Measurements from ENCODE around the gene NRF1.
"Not testable (repeated sequence)": the region's sequence is repeated elsewhere in the genome, so short reads cannot be mapped to it uniquely, and the experiment has no call there.

The NRF1 gene

DNA sequence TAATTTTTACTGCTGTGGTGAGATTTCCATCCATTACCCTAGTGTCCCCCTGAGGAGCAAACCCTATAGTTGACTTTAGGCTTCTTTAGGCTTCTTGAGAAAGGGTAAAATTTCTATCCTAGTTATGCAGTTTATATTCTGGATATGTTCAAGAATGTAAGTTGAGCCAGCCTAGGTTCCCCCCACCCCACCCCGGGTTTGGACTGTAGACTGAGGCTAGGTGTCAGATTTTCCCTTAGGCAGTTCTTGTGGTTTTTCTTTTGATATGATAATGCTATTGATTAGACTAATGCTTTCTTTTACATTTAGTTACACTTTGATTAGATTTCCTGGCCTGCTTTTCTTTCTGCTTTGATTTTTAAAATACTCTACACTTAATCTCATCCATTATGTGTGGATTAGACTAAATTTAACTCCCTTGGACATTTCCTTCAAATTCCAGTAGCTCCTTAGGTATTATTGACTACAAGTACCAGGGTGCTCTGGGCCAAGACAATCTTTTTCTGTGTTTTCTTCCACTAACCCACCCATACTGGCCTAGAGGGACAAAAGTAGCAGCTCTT is 37.7 kb downstream of the NRF1 start:
- DNase-seq: no peak

DNA sequence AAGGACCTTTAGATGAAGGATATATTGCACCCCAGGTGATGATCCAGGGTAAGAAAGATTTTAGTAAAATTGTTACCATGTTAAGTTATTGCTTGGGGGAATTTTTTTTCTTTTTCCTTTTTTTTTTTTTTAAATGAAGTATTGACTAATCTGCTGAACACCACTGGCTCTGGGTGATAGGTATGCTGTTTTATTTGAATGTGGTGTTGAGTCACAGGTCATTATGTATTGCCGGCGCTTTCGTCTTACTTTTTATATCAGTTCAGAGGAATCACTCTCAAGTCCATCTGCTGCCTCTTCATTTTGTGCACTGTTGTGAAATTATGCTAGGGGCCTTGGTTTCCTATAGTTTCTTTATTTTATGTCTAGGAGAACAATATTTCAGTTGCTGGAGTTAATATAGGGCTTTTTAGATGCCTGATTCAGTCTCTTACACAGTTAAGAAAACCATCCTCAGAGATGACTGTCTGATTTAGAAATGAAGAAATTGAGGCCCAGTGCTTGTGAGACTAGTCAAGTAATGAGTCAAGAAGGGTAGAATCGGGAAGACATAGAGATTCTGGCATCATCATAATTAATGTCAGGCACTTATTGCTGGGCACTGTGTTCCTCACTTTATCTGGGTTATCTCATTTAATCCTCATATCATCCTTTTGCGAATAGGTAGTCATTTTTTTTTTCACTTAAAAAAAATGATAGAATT is 38.7 kb downstream of the NRF1 start:
- DNase-seq: no peak

DNA sequence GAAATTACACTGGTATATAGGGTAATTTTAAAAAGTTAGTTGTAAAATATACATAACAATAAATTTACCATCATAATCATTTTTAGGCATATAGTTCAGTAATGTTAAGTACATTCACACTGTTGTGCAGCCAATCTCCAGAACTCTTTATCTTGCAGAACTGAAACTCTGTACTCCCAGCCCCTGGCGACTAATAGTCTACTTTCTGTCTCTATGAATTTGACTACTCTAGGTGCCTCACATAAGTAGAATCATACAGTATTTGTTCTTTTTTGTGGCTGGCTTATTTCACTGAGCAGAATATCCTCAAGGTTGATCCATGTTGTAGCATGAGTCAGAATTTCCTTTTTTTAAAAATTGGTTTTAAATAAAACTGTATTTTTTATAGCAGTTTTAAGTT is 41.4 kb downstream of the NRF1 start:
- DNase-seq: no peak

DNA sequence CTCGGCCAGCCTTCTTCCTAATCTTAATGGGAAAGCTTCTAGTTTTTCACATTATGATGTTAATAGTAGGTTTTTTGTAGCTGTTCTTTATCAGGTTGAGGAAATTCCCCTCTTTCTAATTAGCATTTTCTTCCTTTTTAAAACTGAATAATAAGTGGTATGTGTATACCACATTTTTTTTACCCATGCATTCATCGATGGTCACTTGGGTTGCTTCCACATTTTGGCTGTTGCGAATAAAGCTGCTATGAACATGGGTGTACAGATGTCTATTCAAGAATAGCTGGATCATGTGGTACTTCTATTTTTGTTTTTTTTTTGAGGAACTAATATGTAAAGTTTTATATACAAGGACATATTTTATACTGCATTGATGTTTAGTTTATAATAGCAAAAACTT is 44.3 kb downstream of the NRF1 start:
- no peak for DNase-seq

DNA sequence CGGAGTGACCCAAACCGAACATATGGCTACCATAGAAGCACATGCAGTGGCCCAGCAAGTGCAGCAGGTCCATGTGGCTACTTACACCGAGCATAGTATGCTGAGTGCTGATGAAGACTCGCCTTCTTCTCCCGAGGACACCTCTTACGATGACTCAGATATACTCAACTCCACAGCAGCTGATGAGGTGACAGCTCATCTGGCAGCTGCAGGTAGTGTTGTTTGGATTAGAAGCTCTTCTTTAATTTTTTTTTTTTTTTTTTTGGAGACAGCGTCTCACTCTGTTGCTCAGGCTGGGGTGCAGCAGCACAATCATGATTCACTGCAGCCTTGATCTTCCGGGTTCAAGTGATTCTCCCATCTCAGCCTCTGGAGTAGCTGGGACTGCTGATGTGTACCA is 45.8 kb downstream of the NRF1 start:
- no peak for DNase-seq

DNA sequence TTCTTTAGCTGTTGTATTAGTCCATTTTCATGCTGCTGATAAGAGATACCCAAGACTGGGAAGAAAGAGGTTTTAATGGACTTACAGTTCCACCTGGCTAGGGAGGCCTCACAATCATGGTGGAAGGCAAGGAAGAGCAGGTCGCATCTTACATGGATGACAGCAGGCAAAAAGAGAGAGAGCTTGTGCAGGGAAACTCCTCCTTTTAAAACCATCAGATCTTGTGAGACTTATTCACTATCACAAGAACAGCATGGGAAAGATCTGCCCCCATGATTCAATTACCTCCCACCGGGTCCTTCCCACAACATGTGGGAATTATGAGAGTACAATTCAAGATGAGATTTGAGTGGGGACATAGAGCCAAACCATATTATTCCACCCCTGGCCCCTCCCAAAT is 48.4 kb downstream of the NRF1 start:
- not testable (repeated sequence) for DNase-seq

DNA sequence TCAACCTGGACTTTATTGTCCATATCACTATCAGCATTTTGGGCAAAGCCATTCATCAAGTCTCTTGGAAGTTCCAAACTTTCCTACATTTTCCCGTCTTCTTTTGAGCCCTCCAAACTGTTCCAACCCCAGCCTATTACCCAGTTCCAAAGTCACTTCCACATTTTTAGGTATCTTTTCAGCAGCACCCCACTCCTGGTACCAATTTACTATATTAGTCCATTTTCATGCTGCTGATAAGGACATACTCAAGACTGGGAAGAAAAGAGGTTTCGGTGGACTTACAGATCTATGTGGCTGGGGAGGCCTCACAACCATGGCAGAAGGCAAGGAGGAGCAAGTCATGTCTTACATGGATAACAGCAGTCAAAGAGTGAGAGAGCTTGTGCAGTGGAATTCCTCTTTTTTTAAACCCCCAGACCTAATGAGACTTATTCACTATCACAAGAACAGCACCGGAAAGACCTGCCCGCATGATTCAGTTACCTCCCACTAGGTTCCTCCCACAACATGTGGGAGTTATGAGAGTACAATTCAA is 50.2 kb downstream of the NRF1 start:
- DNase-seq: no peak

DNA sequence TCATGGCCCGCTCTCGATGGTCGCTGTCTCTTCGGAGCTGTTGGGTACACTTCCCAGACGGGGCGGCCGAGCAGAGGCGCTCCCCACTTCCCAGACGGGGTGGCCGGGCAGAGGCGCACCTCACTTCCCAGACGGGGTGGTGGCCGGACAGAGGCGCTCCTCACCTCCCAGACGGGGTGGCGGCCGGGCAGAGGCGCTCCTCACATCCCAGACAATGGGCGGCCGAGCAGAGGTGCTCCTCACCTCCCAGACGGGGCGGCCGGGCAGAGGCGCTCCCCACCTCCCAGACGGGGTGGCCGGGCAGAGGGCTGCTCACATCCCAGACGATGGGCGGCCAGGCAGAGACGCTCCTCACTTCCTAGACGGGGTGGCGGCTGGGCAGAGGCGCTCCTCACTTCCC is 51.7 kb downstream of the NRF1 start:
- not testable (repeated sequence) for DNase-seq

DNA sequence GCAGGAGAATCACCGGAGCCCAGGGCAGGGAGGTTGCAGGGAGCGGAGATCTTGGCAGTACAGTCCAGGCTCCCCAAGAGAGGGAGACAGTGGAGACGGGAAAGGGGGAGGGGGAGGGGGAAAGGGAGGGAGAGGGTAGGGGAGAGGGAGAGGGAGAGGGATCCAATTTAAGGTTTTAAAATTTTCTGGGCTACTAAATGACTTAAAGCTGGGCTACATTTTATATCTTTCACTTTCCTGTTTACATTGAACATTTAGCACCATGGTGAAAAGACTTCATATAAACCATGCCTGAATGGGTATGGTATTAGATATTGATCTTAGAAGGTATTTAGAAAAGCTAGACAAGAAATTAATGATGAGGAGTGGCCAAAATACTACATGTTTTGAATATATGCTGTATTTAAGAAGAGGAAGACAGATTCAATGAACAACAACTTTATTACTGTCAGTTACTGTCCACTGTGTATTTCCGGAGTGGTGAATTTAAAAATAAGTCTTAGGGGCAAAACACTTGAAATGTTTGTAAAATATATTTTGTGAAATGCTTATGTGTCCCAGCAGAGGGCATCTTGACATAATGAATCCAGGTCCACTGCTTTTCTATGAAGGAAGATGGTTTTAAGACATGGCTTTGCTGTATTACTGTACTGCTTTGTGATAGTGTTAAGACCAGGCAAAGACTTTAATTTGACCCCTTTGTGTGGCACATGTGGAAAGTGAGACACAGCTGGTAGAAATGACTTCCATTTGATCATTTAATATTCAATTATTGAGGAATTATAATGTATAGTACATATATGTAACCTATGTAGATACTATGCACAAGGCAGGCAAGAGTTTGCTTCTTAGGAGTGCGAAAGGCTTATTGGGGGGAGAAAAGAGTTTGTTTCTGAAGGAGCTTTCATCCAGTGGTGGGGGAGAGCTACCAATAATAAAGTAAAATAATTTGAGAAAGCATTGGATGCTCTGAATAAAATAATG is 52.8 kb downstream of the NRF1 start:
- DNase-seq: no peak

DNA sequence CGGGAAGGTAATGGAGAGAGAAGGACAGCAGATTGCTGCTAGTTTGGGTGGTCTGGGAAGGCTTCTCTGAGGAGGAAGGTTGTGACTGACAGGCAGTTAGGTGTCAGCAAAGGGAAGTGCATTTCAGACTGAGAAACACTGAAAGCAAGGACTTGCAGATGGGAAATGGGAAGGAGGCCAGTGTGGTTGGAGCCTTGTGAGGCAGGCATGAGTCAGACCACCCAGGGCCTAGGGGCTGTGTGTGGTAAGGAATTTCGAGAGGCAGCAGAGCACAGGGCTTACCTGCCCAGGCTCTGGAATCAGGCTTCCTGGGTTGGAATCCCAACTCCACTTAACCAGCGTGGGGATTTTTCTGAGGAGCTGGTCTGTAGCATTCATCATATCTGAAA is 53.5 kb downstream of the NRF1 start:
- DNase-seq: no peak

DNA sequence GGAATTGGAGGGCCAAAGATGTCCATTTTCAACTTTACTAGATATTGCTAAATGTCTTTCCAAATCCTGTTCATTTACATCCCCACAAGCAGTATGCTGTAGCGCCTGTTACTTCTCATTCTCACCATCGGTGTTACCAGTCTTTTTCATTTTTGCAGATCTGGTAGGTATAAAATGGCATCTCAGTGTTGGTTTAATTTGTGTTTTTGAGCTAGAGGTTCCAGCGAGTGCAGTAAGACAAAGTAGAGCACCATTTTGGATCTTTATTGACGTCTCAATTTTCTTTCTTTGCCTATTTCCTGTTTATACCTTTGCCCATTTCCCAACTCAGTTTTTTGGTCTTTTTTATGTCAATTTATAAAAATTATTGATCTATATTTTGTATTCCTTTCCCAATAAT is 55.6 kb downstream of the NRF1 start:
- no peak for DNase-seq

DNA sequence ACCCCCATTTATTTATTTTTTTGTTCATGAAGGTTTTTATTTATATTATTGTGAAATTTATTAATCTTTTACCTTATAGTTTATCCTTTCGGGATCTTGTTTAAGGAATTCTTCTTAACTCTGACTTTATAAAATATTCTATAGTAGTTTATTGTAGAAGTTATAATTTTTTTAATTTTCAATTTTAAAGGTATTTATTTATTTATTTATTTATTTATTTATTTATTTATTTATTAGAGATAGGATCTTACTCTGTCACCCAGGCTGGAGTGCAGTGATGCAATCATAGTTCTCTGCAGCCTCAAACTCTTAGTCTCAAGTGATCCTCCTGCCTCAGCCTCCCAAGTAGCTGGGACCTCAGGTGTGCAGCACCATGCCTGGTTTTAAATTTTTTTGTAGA is 56.0 kb downstream of the NRF1 start:
- no peak for DNase-seq

DNA sequence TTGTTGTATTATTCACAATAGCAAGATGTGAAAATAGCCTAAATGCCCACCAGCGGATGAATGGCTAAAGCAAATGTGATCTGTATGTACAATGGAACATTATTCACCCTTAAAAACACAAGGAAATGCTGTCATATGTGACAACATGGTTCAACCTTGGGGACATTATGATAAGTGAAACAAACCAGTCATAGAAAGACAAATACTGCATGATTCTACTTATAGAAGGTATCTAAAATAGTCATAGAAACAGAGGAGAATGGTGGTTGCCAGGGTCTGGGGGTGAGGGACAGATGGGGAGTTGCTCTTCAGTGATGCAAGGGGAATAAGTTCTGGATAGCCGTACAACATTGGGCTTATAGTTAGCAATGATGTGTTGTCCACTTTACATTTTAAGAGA is 58.4 kb downstream of the NRF1 start:
- no peak for DNase-seq

DNA sequence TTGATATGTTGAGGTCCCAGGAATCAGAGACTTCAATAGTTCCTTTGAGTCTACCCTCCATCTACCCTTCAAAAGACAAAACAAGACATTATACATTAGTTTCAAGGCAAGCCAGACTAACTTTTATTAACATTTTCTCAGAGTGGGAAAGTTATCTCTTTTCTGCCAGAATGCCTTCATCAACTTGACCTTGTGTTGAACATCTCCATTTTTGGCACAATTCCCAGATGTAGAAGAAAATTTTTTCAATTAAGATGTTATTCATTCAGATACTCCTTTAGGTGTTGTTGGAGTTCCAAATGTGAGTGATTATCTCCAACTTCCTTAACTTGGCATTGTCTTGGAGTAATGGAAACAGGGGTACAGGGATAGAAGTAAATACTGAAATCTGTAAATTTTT is 59.1 kb downstream of the NRF1 start:
- DNase-seq: no peak

DNA sequence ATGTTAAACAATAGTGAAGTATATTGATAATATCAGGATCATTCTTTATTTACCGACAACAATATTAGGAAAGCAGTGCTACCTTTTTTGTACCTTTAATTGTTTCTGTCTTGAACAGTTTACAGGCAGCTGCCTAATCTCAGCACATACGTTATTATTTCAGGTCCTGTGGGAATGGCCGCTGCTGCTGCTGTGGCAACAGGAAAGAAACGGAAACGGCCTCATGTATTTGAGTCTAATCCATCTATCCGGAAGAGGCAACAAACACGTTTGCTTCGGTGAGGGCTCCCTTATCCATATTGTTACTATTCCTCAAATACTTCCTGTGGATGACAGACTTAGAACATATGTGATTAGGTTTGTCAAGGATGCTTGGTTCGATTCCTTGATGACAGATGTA is 59.7 kb downstream of the NRF1 start:
- no peak for DNase-seq

DNA sequence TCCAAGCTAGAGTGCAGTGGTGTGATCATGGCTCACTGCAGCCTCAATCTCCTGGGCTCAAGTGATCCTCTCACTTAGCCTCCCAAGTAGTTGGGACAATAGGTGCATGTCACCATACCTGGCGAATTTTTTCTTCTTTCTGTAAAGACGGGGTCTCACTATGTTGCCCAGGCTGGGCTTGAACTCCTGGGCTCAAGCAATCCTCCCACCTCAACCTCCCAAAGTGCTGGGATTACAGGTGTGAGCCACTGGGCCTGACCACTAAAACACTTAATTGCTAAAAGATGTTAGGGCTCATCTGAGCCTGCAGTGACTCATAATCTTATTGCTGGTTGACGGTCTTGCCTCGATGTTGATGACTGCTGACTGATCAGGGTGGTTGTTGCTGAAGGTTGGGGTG is 63.0 kb downstream of the NRF1 start:
- DNase-seq: not testable (repeated sequence)

DNA sequence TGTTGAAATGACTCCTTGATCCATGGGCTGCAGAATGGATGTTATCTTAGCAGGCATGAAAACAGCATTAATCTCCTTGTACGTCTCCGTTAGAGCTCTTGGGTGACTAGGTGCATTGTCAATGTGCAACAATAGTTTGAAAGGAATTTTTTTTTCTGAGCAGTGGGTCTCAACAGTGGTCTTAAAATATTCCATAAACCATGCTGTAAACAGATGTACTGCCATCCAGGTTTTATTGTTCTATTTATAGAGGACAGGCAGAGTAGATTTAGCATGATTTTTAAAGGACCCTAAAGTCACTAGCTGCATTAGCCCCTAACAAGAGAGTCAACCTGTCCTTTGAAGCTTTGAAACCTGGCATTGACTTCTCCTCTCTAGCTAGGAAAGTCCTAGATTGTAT is 64.0 kb downstream of the NRF1 start:
- DNase-seq: no peak

DNA sequence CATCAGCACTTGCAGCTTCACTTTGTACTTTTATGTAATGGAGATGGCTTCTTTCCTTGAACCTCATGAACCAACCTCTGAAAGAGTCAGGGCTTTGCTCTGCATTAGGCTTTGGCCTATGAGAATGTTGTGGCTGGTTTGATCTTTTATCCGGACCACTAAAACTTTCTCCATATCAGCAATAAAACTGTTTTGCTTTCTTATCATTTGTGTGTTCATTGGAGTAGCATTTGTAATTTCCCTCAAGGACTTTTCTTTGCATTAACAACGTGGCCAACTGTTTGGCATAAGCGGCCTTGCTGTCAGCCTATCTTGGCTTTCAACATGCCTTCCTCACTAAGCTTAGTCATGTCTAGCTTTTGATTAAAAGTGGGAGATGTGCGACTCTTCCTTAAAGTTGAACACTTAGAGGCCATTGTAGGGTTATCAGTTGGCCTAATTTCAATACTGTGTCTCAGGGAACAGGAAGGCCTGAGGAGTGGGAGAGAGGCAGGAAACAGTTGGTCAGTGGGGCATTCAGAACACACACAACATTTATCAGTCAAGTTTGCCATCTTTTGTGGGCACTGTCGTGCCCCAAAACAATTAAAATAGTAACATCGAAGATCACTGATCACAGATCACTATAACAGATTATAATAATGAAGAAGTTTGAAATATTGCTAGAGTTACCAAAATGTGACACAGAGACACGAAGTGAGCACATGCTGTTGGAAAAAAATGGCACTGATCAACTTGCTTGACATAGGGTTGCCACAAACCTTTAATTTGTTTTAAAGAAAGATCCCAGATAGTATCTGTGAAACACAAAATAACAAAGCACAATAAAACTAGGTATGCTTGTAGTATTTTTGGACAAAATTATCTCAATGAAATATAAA is 64.7 kb downstream of the NRF1 start:
- DNase-seq: no peak

DNA sequence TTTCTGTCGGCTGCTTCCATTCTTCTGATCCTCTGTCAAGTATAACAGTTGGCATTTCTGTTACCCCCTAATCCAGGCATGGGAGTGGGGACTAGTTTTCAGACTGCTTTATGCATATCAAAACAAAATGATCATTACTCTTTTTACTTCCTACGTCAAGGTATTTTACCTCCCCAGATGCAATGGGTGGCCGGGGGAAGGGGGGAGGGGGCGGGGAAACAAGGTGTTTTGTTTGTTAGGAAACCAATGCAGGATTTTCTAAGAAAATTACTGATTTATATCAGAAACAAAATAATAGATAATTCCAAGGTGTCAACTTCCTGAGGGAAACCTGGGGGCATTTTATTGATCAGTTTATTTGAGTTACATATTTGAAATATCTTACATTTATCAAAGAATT is 66.3 kb downstream of the NRF1 start:
- no peak for DNase-seq

DNA sequence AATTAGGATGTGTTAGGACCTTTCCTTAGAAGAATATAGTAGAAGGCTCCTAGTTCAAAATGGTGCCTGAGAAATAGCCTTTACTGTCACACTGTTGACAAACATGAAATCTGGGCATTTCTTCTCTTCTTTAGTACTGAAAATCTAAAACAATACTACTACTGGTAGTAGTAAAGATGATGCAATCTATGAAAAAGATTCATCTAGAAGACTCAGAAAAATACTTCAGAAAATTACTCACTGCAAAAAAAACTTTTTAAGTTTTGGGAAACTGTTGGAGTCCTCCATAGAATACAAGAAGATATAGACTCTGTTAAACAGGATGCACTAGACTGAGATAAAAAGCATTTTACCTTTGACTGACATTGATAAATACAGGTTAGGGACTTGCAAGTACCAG is 67.1 kb downstream of the NRF1 start:
- no peak for DNase-seq

DNA sequence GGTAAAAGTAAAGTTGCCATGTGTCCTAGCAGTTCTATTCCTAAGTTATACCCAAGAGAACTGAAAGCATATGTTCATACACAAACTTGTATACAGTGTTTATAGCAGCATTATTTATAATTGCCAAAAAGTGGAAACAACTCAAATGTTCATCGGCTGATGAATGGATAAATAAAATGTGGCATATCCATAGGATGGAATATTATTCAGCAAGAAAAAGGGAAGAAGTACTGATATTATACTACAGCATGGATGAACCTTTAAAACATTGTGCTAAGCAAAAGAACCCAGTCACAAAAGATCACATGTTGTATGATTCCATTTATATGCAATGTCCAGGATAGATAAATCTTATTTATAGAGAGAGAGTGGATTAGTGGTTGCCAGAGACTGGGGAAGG is 68.9 kb downstream of the NRF1 start:
- no peak for DNase-seq

DNA sequence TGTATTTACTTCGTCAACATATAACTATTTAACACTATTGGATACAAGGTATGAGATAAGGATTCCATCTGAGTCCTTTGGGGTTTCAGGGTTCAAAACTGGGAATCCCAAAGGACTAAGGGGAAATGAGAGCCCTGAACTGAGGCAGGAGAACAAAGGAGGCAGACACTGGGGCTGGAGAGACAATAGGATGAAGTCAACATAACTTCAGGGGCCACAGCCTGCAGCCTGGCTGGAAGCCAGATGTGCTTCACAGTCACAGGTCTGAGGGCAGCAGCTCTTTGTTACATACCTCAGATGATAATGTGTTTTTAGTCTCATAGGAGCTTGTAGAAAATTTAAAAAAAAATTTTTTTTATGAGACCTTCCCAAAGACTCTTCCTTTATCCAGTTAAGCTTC is 73.3 kb downstream of the NRF1 start:
- no peak for DNase-seq

DNA sequence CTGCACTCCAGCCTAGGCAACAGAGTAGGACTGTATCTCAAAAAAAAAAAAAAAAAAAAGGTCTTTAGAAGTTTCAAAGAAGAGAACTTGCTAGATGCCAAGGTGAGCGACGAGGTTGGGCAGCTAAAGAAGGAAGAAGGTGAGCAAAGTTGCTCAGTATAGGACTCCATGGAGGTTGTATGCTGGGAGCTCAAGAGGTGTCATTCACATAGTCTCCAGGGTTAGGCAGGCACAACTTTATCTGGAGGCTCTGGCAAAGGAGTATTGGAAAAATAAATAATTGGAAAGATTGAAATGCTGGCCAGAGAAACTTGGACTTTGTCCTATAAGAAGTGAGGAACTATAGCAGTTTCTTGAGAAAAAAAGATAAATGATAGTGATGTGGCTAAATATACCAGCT is 74.5 kb downstream of the NRF1 start:
- no peak for DNase-seq
